Gastrocnemius medialis (tissue), 4 donors: ENCODE data around the gene SGIP1. TPM values are rescaled to one million over a fixed set of nuclear protein-coding genes. Genes with fewer than 3 reads are reported as not detected.

Experiments
- ATAC-seq, 2 donors: fragments of 150-250 bp; one replicate each; pipeline ENCODE4 v1.9.1; 2016
- DNase-seq, 2 donors: peaks; one replicate each; pipeline ENCODE4 v3.0.0-alpha.2; 2019
- H3K27ac ChIP-seq, 4 donors: fragments of 200-600 bp; sonication (generic); 1 replicate in 1 of 4; 2 replicates in 3 of 4; pipeline ENCODE4 v1.5.1; 2016 to 2018; ENCODE audit warnings: mild to moderate bottlenecking in 2 of 4, moderate library complexity in 1 of 4
- H3K27me3 ChIP-seq, 3 donors: fragments of 200-600 bp; sonication (generic) in 2 of 3; 1 replicate in 1 of 3; 2 replicates in 2 of 3; pipeline versions ENCODE4 v1.5.1 to v1.6.0; 2016 to 2019; ENCODE audit warnings: mild to moderate bottlenecking in 1 of 3, moderate library complexity in 1 of 3
- H3K36me3 ChIP-seq, 2 donors: fragments of 200-600 bp; sonication (generic) in 1 of 2; one replicate each; pipeline ENCODE4 v1.5.1; 2017 to 2018
- H3K4me1 ChIP-seq, 2 donors: fragments of 200-600 bp; sonication (generic) in 1 of 2; one replicate each; pipeline ENCODE4 v1.5.1; 2016 to 2017; ENCODE audit warnings: mild to moderate bottlenecking in 2 of 2
- H3K4me3 ChIP-seq, 4 donors: fragments of 200-600 bp; sonication (generic) in 3 of 4; 1 replicate in 1 of 4; 2 replicates in 3 of 4; pipeline ENCODE4 v1.5.1; 2016 to 2019; ENCODE audit warnings: mild to moderate bottlenecking in 2 of 4
- H3K9me3 ChIP-seq, 3 donors: fragments of 200-600 bp; sonication (generic) in 2 of 3; 1 replicate in 1 of 3; 2 replicates in 2 of 3; pipeline ENCODE4 v1.5.1; 2016 to 2019
- POLR2A ChIP-seq, 2 donors: fragments of 450-650 bp; IDR thresholded peaks; one replicate each; pipeline ENCODE4 v1.6.1; 2017; ENCODE audit warnings: antibody characterized with exemption in 2 of 2, mild to moderate bottlenecking in 2 of 2, moderate library complexity in 2 of 2
- in situ Hi-C, 4 donors: fragments of 200-750 bp; cut with MboI; loops; one replicate each; pipeline versions ENCODE4 v1.15.0 to v1.8.0; 2017; ENCODE audit warnings: low sequenced_read_pairs in 4 of 4
- intact Hi-C: fragments of 100-400 bp; cut with DNase I; formaldehyde crosslinking; loops from one replicate; pipeline ENCODE4 v1.15.1; 2023; ENCODE audit warnings: low total_unique reads
- total RNA-seq, 4 donors: library from RNA; depleted of rRNA; stranded (reverse); fragments of >200 nt; gene quantifications; one replicate each; pipeline versions ENCODE4 v1.1.0 to v1.2.3, GENCODE V29; 2016
- TF ChIP-seq, protein P1 (sequence below), 5 experiments: fragments of 450-650 bp in 3 of 5; fragments of 200-600 bp in 2 of 5; sonication (generic) in 2 of 5; IDR thresholded peaks in 4 of 5; conservative IDR thresholded peaks in 1 of 5; 1 replicate in 4 of 5; 2 replicates in 1 of 5; pipeline ENCODE4 v1.5.1; 2016 to 2019; ENCODE audit warnings: antibody characterized with exemption in 5 of 5, mild to moderate bottlenecking in 3 of 5, moderate library complexity in 3 of 5

The SGIP1 gene
- total RNA-seq, 4 donors from 2014 or later, result 2.5 to 7.1 (median 2.9) TPM

DNA sequence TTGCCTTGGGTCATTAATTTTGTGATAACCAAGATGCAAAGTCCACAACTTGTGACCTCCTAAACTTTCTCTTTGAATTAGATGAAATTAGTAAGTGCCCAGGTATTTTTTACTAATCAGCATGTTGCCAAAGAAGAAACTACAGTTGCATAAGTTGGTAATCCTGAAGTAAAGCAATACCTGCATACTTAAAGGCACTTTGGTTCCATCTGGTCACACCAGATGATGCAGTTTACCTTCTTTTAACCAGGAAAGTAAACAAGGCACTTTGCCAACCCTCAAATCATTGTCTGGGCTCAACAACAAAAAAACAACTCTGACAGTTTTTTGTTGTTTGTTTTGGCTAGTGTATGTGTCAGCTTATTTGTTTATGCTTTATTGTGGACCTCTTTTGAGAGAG is 162.8 kb downstream of the SGIP1 start:
- H3K9me3 ChIP-seq, result no peaks in the 10 kb centered on the region
- ATAC-seq (no peak), DNase-seq (no peak)
- in situ Hi-C loops, result no loop called here
- no peaks in the 10 kb centered on the region for H3K36me3 ChIP-seq
- no peak overlapping the region for H3K4me3 ChIP-seq
- TF ChIP-seq, protein P1, sequence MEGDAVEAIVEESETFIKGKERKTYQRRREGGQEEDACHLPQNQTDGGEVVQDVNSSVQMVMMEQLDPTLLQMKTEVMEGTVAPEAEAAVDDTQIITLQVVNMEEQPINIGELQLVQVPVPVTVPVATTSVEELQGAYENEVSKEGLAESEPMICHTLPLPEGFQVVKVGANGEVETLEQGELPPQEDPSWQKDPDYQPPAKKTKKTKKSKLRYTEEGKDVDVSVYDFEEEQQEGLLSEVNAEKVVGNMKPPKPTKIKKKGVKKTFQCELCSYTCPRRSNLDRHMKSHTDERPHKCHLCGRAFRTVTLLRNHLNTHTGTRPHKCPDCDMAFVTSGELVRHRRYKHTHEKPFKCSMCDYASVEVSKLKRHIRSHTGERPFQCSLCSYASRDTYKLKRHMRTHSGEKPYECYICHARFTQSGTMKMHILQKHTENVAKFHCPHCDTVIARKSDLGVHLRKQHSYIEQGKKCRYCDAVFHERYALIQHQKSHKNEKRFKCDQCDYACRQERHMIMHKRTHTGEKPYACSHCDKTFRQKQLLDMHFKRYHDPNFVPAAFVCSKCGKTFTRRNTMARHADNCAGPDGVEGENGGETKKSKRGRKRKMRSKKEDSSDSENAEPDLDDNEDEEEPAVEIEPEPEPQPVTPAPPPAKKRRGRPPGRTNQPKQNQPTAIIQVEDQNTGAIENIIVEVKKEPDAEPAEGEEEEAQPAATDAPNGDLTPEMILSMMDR (IDR thresholded peaks at IDR 0.05 in 4 of 5, conservative IDR thresholded peaks at IDR 0.05 in 1 of 5), result no peak
- TF ChIP-seq POLR2A (IDR thresholded peaks at IDR 0.05), result no peak
- H3K27me3 ChIP-seq, result no peaks in the 10 kb centered on the region
- H3K27ac ChIP-seq, result no peak overlapping the region
- intact Hi-C loops, result no loop called here
- no peaks in the 10 kb centered on the region for H3K4me1 ChIP-seq

DNA sequence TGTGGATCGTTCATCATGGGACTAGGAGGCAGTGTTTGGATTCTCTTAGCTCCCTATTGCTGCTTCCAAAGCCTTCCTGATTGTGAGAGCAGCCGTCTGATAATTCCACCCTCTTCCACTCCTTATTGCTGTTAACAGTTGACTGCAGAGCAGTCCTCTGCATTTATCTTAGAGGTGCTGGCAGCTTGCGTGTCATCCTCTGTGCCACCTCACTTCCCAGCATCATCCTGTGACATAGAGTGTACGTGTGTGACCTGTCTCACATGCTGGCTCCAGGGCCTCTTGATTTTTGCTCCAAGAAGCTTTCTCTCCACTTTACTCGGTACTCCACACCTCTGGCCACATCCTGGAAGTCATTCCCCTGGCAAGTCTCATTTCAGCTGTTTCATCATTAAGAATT is 165.3 kb downstream of the SGIP1 start:
- Histone ChIP-seq H3K4me3 (no peak overlapping the region), H3K4me1 (no peaks in the 10 kb centered on the region), H3K36me3 (no peaks in the 10 kb centered on the region), H3K9me3 (no peaks in the 10 kb centered on the region), H3K27me3 (no peaks in the 10 kb centered on the region), H3K27ac (no peak overlapping the region)
- DNase-seq (no peak), ATAC-seq (no peak)
- TF ChIP-seq POLR2A (IDR thresholded peaks at IDR 0.05), result no peak
- TF ChIP-seq, protein P1 (IDR thresholded peaks at IDR 0.05 in 4 of 5, conservative IDR thresholded peaks at IDR 0.05 in 1 of 5), result no peak
- in situ Hi-C loops, result no loop called here
- intact Hi-C loops, result no loop called here

DNA sequence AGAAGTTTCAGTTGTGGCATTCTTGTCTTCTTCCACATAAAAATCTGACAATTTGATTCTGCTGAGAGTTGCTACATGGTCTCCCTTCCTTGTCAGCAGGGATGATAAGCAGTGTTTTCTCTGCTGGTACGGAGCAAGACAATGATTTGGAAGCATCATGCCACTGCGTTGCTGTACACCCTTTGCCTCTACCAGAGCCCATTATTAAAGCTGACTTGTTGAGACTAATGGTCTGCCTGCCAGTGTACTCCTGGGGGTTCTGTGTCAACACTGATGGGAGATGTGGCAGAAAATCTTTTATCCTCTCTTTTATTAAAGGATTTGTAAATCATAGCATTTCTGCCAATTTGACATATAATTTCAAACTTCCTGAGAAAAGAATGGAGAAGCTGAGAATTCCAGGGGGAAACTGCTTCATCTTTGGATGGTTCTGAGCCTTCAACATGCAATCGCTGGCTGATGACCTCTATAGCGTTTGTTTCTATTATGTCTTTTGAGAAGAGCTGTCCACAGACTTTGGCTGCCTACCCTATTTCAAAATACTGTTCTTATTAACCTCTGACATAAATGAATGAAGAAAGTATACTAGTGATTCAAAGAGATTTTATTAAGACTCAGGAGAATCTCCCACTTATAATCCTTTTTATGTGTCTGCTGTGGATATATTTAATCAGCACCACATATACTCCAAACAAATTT is 170.4 kb downstream of the SGIP1 start:
- intact Hi-C loops, result loop anchor here (10.0 kb wide), 1 partner anchor 170 kb away; the partner anchor contains the start of gene SGIP1
- Histone ChIP-seq H3K36me3 (no peaks in the 10 kb centered on the region), H3K4me3 (no peak overlapping the region), H3K9me3 (no peaks in the 10 kb centered on the region), H3K27ac (peak overlapping the region in 3 of 4 donors; percentile 1 to 33 (median 7)), H3K4me1 (no peaks in the 10 kb centered on the region), H3K27me3 (no peaks in the 10 kb centered on the region)
- no peak for TF ChIP-seq POLR2A (IDR thresholded peaks at IDR 0.05)
- no peak for ATAC-seq
- in situ Hi-C loops, result no loop called here
- no peak for DNase-seq

DNA sequence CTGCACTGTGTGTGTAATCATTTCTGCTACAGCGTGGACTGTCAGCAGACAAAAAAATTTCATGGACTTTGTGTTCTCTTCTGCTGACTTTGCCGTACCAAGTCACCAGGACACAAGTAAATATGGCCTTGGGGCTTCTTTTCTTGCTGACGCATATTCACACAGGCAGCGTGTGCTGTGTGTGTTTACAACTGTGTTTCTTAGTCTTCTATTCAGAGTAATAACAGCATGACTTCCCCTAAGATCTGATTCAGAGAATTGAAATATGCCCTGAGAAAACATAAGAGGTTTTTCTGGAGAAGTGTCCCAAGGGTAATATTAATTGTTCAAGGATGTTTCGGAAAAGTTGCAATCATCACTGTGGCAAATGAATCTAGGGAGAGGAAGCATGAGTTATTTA is 171.2 kb downstream of the SGIP1 start:
- no peak for TF ChIP-seq POLR2A (IDR thresholded peaks at IDR 0.05)
- TF ChIP-seq, protein P1 (IDR thresholded peaks at IDR 0.05 in 4 of 5, conservative IDR thresholded peaks at IDR 0.05 in 1 of 5), result no peak
- ATAC-seq (peak in 1 of 2 donors; percentile 33), DNase-seq (no peak)
- Histone ChIP-seq H3K9me3 (no peaks in the 10 kb centered on the region), H3K4me3 (no peak overlapping the region), H3K36me3 (no peaks in the 10 kb centered on the region), H3K4me1 (no peaks in the 10 kb centered on the region), H3K27me3 (no peaks in the 10 kb centered on the region), H3K27ac (peak overlapping the region in 1 of 4 donors; percentile 24)
- intact Hi-C loops (loop anchor here (10.0 kb wide), 1 partner anchor 170 kb away; the partner anchor contains the start of gene SGIP1), in situ Hi-C loops (no loop called here)

DNA sequence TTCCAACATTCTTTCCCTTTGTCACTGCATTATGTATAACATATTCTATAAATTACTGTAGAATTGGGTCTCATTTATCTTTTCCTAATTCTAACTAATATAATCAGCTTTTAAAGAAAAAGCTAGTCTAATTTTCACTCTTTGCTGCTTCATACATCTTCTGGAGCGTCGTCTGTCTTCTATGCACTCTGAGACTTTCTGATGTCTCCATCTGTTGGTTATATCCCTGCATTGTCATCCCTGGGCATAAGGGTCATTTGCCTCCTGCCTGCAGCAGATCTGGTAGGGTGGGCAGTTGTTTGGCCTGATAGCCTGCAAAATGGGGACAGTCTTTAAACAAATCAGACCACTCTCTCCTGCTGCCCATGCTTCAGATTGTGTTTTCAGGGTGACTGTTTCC is 177.5 kb downstream of the SGIP1 start:
- no peak for TF ChIP-seq POLR2A (IDR thresholded peaks at IDR 0.05)
- TF ChIP-seq, protein P1 (IDR thresholded peaks at IDR 0.05 in 4 of 5, conservative IDR thresholded peaks at IDR 0.05 in 1 of 5), result no peak
- Histone ChIP-seq H3K36me3 (no peaks in the 10 kb centered on the region), H3K27ac (no peak overlapping the region), H3K4me3 (no peak overlapping the region), H3K4me1 (no peaks in the 10 kb centered on the region), H3K9me3 (no peaks in the 10 kb centered on the region), H3K27me3 (no peaks in the 10 kb centered on the region)
- no peak for ATAC-seq
- DNase-seq, result no peak
- intact Hi-C loops, result no loop called here
- in situ Hi-C loops, result no loop called here
